Stimulated activated CD4-positive, alpha-beta T cell treated with anti-CD3 and anti-CD28 coated beads, TNF-alpha, amount 100 ng/mL, for 24 hours (primary cell): ENCODE results near the gene CD99L2.
"Not testable (repeated sequence)": the region's sequence is repeated elsewhere in the genome, so short reads cannot be mapped to it uniquely, and the experiment has no call there.

Experiments used
- DNase-seq, 3 experiments: peaks; one replicate each; pipeline ENCODE4 v3.0.0-alpha.2; 2020; ENCODE audit warnings: low read depth in 3 of 3

Gene CD99L2

DNA sequence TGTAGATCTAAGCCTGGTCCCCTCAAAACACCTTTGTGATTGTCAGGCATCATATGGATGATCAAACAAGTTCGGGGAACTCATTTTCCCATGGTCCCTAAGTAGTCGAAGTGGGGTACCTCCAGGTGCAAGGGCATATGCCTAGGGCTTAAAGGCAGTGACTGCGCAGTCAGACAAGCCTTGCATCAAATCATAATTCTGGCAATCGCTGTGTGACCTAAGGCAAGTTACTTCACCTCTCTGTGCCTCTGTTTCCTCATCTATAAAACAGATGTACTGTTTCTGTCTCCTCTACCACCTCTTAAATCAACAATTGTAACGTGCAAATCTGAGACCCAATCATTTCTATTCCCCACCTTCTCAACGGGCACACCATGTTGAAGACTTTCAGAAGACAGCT, 1.8 kb downstream of the CD99L2 start:
- no peak for DNase-seq

DNA sequence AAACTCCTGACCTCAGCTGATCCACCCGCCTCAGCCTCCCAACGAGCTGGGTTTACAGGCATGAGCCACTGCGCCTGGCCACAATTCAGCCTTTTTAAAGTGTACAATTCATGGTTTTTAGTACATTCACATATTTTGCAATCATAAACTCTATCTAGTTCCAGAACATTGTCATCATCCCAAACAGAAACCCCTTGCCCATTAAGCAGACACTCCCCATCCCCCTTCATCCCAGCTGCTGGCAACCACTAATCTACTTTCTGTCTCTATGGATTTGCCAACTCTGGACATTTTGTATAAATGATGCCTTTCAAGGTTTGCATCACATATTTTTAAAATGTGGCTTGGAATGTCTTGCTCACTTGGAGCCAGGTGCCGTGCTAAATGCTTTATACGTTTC, 4.5 kb downstream of the CD99L2 start:
- no peak for DNase-seq

DNA sequence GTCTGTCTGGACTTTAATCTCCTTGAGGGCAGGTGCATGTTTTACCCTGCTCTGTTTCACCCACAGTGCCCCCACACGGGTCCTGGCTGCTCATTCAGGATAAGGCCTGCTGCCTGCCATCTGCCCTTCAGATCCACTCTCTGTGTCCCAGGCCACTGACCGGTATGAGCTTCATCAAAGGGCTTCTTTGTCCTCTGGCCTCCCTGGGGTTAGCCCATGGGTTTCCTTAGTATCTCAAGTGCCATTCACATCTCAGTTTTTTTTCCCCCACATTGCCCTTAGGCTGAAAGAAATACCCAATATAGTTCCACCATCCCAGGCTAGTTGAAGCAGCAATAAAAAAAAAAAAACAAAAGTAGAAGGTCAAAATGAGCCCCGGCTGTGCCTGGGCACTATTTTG, 9.3 kb downstream of the CD99L2 start:
- no peak for DNase-seq

DNA sequence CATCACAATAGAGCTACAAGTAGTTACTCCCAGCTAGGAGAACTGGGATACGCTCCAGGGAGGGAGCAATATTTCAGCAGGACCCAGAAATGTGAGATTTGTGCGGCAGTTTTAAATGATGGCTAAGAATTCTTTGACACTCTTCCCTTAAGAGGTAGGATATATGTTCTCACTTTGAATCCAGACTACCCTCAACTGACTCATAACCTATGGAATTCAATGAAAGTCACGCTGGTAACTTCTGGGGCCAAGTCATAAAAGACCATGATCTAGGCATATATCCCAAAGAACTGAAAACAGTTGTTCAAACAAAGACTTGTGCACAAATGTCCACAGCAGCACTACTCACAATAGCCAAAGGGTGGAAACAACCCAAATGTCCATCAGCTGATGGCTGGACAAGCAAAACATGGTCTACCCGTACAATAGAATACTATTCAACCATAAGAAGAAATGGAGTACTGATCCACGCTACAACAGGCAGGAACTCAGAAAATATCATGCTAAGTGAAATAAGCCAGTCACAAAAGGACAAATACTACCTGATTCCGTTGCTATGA, 10.5 kb downstream of the CD99L2 start:
- DNase-seq = no peak

DNA sequence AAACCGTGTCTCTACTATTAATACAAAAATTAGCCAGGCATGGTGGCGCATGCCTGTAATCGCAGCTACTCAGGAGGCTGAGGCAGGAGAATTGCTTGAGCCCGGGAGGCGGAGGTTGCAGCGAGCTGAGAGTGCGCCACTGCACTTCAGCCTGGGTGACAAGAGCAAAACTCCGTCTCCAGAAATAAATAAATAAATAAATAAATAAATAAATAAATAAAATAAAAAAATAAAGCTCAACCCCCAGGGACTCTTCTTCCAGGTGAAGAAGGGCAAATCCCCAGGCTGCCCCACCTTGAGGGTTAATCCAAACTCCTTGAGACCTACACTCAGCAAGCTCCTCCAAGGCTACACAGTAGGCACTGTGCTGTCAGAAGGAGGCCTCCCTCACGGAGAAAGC, 11.2 kb downstream of the CD99L2 start:
- DNase-seq = not testable (repeated sequence)

DNA sequence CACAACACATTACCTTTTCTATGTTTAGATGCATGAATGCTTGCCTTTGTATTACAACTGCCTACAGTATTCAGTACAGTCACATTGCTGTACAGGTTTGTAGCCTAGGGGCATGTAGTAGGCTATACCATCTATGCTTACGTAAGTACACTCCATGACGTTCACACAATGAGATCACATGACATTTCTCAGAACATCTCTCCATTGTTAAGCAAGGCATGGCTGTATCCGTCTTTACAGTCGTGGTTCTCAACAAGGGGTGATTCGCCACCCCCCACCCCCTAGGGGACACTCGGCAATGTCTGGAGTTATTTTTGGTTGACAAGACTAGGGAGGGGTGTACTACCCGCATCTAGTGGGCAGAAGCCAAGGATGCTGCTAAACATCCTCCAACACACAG, 12.1 kb downstream of the CD99L2 start:
- no peak for DNase-seq

DNA sequence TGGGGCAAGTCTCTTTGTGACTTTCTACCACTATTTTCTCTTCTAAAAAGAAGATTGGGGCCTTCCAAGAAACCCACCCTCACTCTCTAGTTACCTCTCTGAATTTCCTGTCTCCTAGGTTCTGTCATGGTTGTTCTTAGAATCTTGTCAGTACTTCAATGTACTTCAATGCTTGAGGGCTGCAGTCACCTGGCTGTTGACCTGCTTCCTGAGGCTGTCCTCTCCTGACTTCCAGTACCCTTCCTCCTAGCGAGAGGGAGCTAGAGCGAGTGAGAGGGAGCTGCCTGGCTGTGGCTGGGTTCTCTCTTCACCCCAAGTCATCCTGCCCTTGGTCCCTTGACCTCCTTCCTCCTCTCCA, 17.7 kb downstream of the CD99L2 start:
- DNase-seq = no peak

DNA sequence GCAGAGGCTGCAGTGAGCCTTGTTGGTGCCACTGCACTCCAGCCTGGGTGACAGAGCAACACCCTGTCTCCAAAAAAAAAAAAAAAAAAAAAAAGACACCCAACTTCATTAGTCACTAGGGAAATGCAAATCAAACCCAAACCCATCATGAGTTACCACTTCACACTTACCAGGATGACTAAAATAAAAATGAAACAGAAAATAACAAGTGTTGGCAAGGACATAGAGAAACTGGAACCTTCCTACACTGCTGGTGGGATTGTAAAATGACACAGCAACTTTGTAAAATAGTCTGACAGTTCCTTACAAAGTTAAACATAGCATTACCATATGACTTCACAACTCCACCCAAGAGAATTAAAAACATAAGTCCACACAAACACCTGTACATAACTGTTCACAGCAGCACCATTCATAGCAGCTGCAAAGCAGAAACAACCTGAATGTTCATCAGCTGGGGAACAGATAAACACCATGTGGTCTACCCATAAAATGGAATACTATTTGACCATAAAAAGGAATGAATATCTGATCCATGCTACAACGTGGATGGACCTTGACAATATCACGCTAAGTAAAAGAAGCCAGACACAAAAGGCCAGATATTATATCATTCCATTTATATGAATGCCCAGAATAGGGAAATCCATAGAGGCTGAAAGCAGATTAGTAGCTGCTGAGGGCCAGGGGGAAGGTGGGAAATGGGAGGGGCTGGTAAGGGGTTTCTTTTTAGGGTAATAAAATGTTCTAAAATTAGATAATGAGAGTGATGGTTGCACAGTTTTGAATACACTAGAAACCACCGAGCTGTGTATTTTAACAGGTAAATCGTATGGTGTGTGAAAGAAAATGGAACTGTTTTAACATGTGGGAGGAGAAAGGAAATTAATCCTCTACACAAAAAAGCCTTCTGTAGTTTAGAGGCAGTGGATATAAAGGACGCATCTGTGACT, 18.3 kb downstream of the CD99L2 start:
- no peak for DNase-seq

DNA sequence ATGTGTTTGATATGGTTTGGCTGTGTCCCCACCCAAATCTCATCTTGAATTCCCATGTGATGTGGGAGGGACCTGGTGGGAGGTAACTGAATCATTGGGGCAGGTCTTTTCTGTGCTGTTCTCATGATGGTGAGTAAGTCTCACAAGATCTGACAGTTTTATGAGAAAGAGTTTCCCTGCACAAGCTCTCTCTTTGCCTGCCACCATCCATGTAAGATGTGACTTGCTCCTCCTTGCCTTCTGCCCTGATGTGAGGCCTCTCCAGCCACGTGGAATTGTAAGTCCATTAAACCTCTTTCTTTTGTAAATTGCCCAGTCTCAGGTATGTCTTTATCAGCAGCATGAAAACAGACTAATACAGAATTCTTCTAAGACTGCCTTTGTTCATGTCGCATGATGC, 22.8 kb downstream of the CD99L2 start:
- not testable (repeated sequence) for DNase-seq

DNA sequence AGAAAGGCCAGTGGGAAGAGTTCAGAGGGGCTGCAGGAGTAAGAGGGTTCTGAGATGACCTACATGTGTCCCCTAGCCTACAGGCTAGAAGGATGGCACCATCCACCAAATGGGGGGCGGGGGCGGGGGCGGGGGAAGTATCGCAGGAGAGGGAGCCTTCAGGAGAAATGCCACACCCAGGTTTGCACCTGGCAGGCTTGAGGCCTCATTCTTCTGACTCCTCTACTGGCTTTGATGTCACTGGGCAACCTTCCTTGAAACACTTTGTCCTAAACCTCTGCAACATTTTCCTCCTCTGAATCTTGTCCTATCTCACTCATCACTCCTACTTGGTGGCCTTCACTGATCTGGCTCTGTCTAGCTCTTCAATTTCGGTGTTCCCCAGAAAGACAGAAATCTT, 24.0 kb downstream of the CD99L2 start:
- DNase-seq = no peak

DNA sequence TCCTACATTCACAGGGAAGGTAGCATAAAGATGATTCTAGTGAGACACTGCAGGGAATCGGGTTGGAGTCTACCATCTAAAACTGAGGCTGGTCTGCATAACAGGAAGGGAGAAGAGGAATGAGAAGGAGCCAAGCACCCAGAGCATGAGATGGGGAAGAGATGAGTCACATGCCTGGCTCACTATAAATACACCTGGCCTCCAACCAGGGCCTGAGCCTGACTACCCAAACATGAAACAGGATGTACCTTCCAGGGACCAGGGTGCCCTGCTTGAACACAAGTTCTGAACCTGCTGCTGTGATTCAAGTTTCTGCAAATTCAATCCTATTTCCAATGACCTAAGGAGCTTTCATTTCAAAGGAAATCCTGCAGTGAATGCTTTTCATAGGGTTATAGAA, 24.9 kb downstream of the CD99L2 start:
- no peak for DNase-seq

DNA sequence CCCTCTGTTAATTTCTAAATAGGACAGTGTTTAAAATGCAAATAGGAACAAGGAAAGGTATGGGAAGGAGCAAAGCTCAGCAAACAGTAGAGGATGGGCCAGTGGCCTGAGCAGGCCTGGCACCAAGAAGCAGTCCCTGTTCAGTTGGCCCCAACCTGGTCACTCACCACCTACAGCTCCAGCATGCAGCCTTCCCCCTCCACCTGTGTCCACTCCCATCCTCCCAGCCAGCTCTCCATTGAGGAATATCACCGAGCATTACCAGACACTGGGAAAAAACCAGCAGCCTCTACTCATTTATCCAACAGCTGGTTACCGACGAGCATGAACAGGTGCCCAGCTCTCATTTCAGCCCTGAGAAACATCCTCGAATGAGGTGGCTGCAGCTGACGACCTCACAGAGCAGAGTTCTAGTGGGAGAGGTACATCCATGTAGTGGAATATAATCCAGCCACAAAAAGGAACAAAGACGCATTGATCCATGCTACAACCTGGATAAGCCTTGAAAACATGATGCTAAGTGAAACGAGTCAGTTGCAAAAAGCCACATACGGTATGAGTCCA, 25.6 kb downstream of the CD99L2 start:
- DNase-seq = no peak

DNA sequence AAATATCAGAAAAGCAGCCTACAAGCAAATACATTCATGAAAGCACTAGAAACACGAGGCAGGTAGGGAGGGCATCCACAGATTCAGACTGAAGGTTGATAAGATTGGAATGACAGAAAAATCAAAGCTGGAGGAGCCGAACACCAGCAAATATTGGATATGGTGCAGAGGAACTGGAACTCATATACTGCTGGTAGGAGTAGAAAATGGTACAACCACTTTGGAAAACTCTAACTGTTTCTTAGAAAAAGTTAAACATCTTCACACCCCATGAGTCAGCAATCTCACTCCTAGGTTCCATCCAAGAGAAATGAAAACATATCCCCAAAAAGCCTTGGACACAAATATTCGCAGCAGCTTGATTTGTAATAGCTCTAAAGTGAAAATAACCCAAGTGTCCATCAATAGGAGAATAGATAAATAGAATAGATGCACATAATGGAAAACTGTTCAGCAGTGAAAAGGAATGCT, 27.1 kb downstream of the CD99L2 start:
- DNase-seq = no peak

DNA sequence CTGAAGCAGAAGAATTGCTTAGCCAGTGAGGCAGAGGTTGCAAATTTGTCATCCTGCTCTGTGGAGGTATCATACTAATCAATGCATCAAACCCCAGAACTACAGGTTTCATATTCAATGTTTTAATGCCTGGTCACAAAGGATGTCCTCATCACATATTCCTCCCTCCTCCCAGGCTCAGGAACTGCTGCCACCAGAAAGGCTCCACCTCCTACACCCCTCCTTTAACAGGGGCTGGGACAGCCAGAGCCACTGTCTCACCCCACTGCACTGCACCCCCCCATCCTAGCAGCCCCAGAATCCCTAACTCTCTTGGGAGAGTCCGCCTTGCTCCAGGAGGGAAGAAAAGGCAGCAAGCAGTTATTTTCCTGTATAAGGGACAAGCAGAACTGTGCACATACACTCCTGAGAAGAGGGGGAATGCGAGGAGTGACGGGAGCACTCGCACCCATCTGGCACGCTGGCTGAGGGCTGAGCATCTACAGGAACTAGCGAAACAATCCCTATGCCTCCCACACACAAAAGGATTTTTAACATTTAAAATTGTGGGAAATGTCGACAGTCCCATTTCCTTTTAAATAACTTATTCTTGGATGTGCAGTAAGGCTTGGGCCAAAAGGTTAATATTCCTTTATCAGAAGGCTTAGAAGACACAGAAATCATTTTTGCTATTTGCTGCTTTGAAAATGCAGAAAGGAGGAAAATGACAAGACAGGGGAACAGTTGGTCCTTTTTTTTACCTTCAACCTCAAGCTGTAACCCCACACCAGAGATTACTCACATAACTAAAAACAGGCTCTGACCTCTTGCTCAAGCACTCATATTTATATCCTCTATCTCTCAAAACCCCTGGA, 27.8 kb downstream of the CD99L2 start:
- DNase-seq = no peak

DNA sequence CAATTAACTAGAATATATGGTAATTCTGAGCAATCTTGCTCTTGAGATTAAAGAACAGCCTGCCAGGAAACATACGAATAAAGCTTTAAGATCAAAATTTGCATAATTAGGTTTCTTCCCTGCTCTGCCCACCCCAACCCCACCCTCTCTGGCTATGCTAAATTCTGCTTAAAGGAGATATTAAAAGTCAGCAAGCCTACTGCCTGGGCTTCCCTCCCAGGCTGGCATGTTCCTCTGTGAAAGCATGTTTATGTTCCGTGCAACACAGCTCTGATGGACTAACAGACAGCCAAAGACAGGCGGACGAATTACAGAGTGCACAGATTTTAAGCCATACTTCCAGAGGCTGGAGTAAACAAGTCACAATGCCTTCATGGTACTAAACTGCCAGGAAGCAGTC, 28.4 kb downstream of the CD99L2 start:
- no peak for DNase-seq

DNA sequence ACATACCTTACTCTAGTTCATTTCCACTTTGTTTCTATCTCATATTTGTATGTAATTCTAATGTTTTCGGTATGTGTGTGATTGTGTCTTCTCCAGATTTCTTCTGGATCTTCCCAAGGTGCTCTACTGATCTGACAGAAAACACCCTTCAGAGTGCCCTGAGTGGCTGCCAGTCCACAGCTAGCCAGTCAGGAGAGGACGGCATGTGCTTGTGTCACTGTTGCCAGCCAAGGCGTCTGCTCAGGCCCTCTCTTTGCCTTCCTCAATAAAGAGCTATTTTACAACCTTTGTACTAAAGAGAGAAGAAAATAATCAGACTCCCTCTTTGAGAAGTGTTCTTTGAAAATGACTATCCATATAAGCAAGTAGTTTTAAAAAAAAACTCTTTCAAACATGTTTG, 29.0 kb downstream of the CD99L2 start:
- DNase-seq = no peak

DNA sequence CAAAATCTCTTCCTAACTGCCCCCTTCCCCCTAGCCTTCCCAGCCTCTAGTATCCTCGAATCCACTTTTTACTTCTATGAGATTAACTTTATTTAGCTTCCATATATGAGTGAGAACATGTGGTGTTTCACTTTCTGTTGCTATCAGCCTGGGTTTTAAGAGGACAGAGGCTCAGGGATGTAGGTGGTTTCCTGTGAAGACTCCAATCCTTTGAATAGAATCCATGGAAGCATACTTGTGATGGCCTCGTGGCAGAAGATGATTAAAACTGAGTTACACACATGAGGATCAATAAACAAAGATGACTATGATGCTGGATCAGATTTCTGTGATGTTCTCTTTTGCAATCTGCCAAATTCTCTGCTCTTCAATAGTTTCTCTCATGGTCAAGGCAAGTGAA, 29.8 kb downstream of the CD99L2 start:
- DNase-seq = no peak

DNA sequence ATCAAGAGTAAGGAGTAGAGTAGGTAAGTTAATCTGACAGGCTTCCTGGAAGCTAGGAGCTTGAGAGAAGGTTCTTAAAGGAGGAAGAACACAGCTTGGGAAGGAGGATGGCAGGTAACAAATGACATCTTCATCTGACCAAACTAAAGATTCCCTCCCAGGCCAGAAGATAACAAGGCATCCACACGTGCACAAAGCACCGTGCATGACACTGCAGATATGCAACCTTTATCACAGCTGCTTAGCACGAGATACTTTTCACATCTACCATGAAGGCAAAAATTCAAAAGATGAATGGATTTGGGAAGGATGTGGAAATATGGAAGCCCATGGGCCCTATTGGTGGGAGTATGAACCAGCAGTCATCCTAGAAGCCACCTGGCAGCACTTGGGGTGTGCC, 34.3 kb downstream of the CD99L2 start:
- no peak for DNase-seq

DNA sequence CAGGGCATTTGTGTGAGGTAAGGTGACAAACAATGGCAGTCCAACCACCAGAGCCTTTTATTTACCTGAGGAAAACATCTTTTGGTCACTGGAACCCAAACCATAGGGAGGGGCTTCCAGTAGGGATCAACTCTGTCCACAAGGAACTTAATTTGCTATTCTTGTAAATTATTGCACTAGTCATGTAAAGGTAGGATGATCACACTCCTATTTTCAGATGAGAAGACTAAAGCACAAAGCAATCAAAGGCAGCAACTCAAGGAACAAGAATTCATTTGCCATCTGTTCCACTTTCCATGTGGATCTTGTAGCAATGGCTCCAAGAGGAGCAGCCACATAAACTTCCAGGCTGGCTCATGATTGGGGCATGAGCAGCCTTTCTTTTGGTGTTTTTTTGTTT, 35.3 kb downstream of the CD99L2 start:
- no peak for DNase-seq

DNA sequence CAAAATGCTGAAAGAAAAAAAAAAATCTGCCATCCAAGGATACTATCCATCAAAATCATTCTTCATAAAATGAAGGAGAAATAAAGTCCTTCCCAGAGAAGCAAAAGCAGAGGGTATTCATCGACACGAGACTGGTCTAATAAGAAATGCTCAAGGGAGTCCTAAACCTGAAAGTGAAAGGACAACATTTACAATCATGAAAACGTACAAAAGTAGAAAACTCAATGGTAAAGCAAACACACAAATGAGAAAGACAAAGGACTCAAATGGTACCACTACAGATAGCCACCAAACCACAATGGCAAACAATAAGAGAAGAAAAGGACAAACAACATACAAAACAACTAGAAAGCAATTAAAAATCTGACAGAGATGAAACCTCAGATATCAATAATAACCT, 41.0 kb downstream of the CD99L2 start:
- DNase-seq = no peak

DNA sequence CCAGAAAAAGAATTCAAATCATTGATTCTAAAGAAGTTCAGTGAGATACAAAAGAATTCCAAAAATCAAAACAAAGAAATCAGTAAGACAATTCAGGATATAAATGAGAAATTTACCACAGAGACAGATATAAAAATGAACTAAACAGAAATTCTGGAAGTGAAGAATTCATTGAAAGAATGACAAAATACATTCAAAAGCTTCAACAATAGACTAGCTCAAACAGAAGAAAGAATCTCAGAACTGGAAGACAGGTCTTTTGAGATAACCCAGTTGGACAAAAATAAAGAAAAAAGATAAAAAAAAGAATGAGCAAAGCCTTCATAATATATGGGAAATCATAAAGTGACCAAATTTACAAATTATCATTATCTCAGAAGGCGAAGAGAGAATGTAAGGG, 41.7 kb downstream of the CD99L2 start:
- no peak for DNase-seq

DNA sequence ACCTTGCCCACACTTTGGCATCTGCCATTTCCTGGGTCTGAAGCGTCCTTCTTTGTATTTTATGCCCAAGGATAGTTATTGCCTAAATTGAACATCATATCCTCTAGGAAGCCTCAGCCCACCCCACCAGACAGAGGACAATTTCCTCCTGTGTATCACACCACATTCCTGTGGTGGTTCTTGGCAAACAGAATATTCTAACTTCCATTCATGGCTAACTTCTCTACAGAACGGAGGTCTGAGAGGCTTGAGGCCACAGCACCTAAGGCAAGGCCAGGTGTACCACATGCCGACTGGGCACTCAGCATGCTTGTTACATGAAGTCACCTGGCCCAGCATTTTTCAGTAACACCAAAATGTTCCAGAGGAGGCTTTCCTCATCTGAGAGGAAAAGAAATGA, 42.4 kb downstream of the CD99L2 start:
- DNase-seq = no peak
